GM19023 (cell line): ENCODE measurements around the gene SAE1.

Experiments used
- ATAC-seq: cut with Tn5 transposase; IDR thresholded peaks from one replicate; pipeline ENCODE4 v1.9.1; 2021; ENCODE audit warnings: mild to moderate bottlenecking, moderate library complexity; ENCODE audit not compliant: unreplicated experiment

Gene SAE1

GRCh38 chr19:47258895-47259555, 128.4 kb downstream of the SAE1 start:
- no peak for ATAC-seq
